SH-SY5Y (cell line): Measurements from ENCODE around the gene TMEM181.

Experiments used
- GATA2 ChIP-seq: IDR thresholded peaks from 2 replicates; pipeline ENCODE4 v1.6.1; 2011; ENCODE audit warnings: mild to moderate bottlenecking, low read depth, low read length
- GATA3 ChIP-seq: IDR thresholded peaks from 2 replicates; pipeline ENCODE4 v1.6.1; 2011; ENCODE audit warnings: low read depth, mild to moderate bottlenecking, low read length, moderate library complexity

- TF ChIP-seq GATA3 (no peak), GATA2 (no peak)
Observed at GRCh38 chr6:158654960-158655489, 95.1 kb downstream of the TMEM181 start.
